HG03280 (cell line): ENCODE results near the gene TMCO4.
"Not testable (repeated sequence)": the region's sequence is repeated elsewhere in the genome, so short reads cannot be mapped to it uniquely, and the experiment has no call there.

Source experiments
- ATAC-seq: cut with Tn5 transposase; IDR thresholded peaks from one replicate; pipeline ENCODE4 v1.9.1; 2021; ENCODE audit warnings: mild to moderate bottlenecking, moderate library complexity; ENCODE audit not compliant: unreplicated experiment

TMCO4 gene

DNA sequence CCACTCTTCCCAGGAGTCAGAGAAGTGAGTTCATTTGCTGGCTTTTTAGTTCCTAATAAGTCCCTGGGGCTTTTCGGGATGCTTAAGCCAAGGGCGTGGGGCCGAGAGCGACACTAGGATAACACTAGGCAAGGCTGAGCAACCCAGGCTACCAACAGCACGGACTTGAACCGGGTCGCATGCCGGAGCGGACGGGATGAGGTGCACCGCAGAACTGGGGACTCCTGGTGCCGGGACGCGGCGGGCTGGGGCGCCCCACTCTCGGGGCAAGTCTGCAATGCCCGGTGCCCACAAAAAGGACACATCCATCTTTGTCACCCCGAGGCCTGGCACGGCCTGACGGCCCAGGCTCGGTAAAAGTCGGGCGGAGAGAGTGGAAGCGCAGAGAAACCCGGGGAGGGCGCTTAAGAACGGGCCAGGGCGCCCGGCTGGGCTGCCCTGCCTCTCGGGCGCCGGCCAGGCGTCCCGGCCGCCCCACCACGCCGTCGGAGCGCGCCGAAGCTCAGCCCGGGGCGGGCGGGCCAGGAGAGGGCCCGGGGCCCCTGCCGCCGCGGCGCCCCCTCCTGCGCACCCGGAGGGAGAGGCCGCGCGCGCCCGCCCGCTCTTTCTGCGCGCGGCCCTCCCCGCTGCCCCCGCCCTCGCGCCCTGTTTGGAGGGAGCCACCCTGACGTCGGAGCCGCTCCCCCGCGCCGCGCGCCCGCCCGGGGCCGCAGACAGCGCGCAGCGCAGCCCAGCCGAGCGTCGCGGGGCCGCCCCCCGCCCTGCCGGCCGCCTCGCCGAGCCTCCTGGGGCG, 155.9 kb downstream of the TMCO4 start, which contains the start of gene NBL1:
Gene NBL1 (plus strand): TSS at position 710 of the 793 bp plus-strand sequence. CDS start 10,720 bp downstream, outside the sequence.
- peak; percentile 49 for ATAC-seq

DNA sequence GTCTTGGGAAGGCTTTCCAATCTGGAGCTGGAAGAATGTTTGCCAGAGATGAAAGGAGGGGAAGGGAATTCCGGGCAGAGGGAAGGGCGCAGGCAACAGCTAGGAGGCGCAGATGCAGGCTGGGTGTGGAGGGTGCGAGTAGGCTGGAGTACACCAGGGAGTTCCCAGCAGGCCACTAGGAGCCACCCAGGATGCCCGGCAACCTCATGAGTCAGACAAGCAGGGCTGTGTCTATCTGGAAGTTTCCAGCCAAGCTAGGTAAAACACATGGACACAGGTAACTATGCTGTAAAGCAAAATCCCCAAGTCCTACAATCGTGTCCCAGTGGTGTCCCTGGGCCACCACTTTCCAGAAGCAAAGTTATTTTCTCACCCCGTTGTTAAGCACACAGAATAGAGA, 156.6 kb downstream of the TMCO4 start:
- no peak for ATAC-seq

DNA sequence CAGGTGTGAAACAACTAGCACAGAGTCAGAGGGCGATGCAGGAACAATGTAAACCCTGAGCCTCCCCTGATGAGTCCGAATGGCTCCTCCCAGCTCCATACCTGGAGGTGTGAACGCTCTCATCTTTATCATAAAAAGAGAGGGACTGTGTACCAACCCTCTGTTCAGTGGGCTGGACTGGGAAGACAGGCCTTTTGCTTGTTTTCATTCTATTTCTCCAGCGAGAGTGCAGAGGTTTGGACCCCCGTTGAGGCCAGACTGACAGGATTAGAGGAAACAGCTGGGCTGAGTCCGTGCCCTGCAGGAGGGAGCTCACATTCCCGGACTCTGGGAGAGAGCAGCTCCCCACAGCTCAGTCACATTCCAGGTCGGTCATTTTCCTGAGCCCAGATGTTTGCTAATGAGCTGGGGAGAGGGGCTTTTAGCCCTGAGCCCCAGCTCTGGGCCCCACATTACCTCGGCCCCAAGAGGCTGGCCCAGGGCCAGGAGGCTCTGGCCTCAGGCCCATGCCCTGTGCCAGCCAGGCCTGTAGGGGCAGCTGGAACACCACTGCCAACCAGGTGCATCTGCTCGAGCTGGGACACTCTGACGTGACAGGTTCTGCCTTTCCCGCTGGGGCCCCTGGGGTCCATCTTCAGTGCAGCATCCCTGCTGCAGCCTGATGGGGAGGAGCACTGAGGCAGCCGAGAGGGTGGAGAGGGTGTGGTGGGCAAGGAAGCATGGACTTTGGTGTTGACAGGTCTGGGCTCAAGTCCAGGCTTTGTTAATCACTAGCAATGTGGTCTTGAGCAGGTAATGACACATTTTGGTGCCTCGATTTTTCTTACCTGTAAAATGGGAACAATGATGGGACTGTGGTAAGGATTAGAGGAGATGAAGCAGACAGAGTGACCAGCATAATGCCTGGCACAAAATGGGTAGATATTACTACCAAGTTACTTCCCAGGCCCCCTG, 159.1 kb downstream of the TMCO4 start:
- no peak for ATAC-seq

DNA sequence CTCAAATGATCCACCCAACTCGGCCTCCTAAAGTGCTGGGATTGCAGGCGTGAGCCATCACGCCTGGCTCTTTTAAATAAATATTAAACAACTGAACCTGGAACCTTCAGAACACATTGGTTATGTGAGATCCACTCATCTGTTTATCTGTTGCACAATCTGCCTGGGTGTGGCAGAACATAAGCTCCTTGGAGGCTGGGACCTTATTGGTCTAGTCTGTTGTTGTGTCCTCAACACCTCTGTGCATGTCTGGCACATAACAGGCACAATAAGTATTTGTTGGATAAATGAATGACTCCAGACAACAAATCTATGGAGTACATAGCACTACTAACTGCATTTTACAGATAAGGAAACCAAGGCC, 159.7 kb downstream of the TMCO4 start:
- ATAC-seq = no peak

DNA sequence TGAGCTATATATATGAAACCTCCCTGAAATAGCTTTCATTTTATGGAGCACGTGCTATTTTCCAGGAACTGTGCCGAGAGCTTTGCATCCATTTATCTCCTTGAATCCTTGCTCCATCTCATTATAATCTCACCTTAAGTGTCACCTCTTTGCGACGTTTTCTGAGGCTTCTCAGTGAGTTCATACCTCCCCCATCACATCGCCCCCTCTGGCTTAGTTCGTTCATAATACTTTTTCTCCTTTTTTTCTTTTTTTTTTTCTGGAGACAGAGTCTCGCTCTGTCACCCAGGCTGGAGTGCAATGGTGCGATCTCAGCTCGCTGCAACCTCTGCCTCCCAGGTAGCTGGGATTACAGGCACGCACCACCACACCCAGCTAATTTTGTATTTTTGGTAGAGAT, 160.5 kb downstream of the TMCO4 start:
- not testable (repeated sequence) for ATAC-seq

DNA sequence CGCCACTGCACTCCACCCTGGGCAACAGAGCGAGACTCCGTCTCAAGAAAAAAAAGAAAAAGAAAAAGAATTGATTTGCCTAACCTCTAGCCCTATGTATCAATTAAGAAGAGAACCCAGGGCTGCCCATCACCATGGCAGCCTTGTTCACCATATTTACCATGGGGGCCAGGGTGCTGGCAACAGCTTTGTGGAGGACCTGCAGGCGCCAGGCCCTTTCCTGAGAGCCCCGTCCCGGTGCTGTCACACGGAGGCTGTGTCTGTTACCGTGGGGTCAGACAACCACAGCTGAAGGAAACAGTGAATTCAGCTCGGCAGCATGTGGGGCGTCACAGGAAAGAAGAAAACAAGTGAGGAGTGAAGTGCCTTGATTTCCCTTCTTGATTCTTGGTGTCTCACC, 162.1 kb downstream of the TMCO4 start:
- no peak for ATAC-seq

DNA sequence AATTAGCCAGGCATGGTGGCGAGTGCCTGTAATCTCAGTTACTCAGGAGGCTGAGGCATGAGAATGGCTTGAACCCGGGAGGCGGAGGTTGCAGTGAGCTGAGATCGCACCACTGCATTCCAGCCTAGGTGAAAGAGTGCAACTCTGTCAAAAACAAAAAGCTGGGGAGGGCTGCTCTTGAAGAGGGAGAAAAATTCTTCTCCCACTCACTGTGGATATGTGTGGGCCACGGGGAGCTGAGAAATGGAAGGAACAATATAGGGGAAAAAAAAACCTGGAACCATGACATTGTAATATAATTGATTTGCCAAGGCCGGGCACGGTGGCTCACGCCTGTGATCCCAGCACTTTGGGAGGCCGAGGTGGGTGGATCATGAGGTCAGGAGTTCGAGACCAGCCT, 163.0 kb downstream of the TMCO4 start:
- ATAC-seq = not testable (repeated sequence)

DNA sequence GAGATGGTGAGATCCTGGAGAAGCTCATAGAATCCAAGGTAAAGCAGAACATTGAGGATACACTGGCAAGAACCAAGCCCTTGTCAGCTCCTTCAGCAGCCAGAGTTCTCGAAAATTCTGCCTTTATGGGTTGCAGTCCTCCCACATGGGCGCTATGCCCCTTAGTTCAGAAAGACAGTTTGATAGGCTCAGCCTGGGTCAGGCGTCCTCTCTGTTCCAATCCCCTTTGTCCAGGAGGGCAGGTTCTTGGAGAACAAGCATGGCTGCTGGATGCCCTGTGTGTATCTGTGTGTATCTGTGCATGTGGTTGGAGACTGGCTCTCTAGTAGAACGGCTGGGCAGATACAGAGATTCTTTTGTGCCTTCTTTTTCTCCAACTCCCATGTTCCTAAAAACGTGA, 163.7 kb downstream of the TMCO4 start:
- ATAC-seq = no peak

DNA sequence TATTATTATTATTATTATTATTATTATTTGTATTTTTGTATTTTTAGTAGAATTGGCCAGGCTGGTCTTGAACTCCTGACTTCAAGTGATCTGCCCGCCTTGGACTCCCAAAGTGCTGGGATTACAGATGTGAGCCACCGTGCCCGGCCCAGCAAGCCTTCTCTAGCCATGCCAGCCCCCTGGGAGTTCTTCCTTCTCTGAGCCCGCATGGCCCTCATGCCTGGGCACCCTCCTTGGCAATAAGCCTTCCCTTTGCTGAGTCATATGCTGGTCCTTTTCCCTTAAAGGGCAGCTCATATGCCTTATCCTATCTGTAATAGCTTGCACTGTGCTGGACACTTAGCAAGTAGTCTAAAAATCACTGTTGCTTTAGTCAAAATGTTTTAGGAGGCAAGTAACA, 164.1 kb downstream of the TMCO4 start:
- no peak for ATAC-seq

DNA sequence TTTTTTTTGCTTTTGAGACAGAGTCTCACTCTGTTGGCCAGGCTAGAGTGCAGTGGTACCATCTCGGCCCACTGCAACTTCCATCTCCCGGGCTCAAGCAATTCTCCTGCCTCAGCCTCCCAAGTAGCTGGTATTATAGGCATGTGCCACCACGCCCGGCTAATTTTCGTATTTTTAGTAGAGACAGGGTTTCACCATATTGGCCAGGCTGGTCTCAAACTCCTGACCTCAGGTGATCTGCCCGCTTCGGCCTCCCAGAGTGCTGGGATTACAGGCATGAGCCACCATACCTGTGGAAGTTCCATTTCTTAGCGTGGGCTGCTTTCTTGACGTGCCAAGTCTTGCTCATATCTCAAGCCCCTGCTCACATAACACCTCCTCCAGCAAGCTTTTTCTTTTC, 164.7 kb downstream of the TMCO4 start:
- not testable (repeated sequence) for ATAC-seq

DNA sequence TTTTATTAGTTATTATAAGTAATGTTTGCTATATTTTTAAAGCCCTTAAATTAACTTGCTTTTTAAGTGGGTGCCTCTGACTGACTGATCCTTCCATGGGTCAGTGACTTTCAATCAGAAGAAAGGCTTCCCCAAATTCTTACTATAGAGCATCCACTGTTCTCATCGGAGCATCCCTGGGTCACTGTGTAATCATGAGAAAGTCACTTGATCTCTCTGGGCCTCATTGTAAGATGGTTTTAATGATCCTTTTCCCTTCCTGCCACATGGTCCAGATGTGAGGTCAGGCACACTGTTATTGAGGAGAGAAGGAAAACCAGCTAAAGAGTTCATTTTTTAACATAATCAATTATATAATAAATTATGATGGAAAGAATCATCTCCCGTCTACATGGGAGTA, 166.6 kb downstream of the TMCO4 start:
- ATAC-seq = no peak
